HL-60 (cell line): ENCODE results near the gene PIK3R5.

Experiments
- DNase-seq, 2 experiments: peaks; one replicate each; pipeline ENCODE4 v3.0.0-alpha.2; 2010 to 2020; ENCODE audit warnings: low read depth in 1 of 2, low spot score in 1 of 2
- H3K27ac ChIP-seq: fragments of 250-450 bp; sonication (Bioruptor Pico); replicated peaks from 2 replicates; pipeline ENCODE4 v1.5.1; 2020; ENCODE audit warnings: mild to moderate bottlenecking, moderate library complexity
- H3K27me3 ChIP-seq: fragments of 250-450 bp; sonication (Bioruptor Pico); 2 replicates; pipeline ENCODE4 v1.5.1; 2021; ENCODE audit warnings: mild to moderate bottlenecking, moderate library complexity; ENCODE audit not compliant: insufficient read depth, poor library complexity, severe bottlenecking
- H3K4me3 ChIP-seq: replicated peaks from 2 replicates; pipeline ENCODE4 v1.5.1; 2011; ENCODE audit warnings: mild to moderate bottlenecking, control low read depth, low read length; ENCODE audit not compliant: insufficient read depth
- CTCF ChIP-seq: IDR thresholded peaks from one replicate; pipeline ENCODE4 v1.5.1; 2011; ENCODE audit warnings: low read length, control low read depth, inconsistent platforms; ENCODE audit not compliant: insufficient read depth
- GABPA ChIP-seq: IDR thresholded peaks from 2 replicates; pipeline ENCODE4 v1.6.1; 2012; ENCODE audit warnings: low read depth
- POLR2AphosphoS5 ChIP-seq: IDR thresholded peaks from 2 replicates; pipeline ENCODE4 v1.6.1; 2012; ENCODE audit warnings: low read depth
- REST ChIP-seq: IDR thresholded peaks from 2 replicates; pipeline ENCODE4 v1.6.1; 2012; ENCODE audit warnings: low read depth; ENCODE audit not compliant: insufficient replicate concordance
- SPI1 ChIP-seq: IDR thresholded peaks from 2 replicates; pipeline ENCODE4 v1.6.1; 2012; ENCODE audit warnings: low read depth, mild to moderate bottlenecking, borderline replicate concordance

PIK3R5 gene

GRCh38 chr17:8921147-8921546 lies 44.4 kb downstream of the PIK3R5 start:
- Histone ChIP-seq H3K27me3 (no peaks in the 10 kb centered on the region), H3K4me3 (no peak overlapping the region), H3K27ac (peak overlapping the region; percentile 72; the same call in 1 of the 2 replicates)
- DNase-seq = no peak
- TF ChIP-seq GABPA = no peak
- no peak for TF ChIP-seq CTCF
- no peak for TF ChIP-seq POLR2AphosphoS5
- no peak for TF ChIP-seq REST
- TF ChIP-seq SPI1 = no peak

GRCh38 chr17:8918807-8919465 lies 46.6 kb downstream of the PIK3R5 start:
- DNase-seq = no peak
- H3K4me3 ChIP-seq = no peak overlapping the region
- no peaks in the 10 kb centered on the region for H3K27me3 ChIP-seq
- TF ChIP-seq SPI1 = no peak
- TF ChIP-seq GABPA = no peak
- no peak for TF ChIP-seq CTCF
- TF ChIP-seq POLR2AphosphoS5 = no peak
- no peak for TF ChIP-seq REST
- no peak overlapping the region for H3K27ac ChIP-seq

- peak; percentile 35 to 61 for DNase-seq
- TF ChIP-seq CTCF = no peak
- TF ChIP-seq GABPA = no peak
- no peak for TF ChIP-seq POLR2AphosphoS5
- no peak; the same call in 1 of the 2 replicates for TF ChIP-seq SPI1
- TF ChIP-seq REST = no peak
- H3K4me3 ChIP-seq = no peak overlapping the region
- H3K27ac ChIP-seq = peak overlapping the region; percentile 65
- no peaks in the 10 kb centered on the region for H3K27me3 ChIP-seq
These were observed 49.0 kb downstream of the PIK3R5 start for GRCh38 chr17:8916466-8916865.
